ENCODE measurements around the gene GPX8. TPM values are rescaled to one million over a fixed set of nuclear protein-coding genes. Genes with fewer than 3 reads are reported as not detected.

GPX8 gene, protein sequence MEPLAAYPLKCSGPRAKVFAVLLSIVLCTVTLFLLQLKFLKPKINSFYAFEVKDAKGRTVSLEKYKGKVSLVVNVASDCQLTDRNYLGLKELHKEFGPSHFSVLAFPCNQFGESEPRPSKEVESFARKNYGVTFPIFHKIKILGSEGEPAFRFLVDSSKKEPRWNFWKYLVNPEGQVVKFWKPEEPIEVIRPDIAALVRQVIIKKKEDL
- polyA plus RNA-seq (2013): 78.1 and 79.4 TPM in 2 replicates

- H3K4me1 ChIP-seq (ENCODE audit: control insufficient read depth in 1 of 2, insufficient read depth in 2 of 2, low read length in 2 of 2): no peaks in the 10 kb centered on the region
- no peaks in the 10 kb centered on the region for H3K79me1 ChIP-seq (ENCODE audit: low read length)
- H3K18ac ChIP-seq (ENCODE audit: low read length): no peak within 1 kb of the TSS
- peaks cover 3 to 8% of the 10 kb centered on the region in 2 experiments for H3K36me3 ChIP-seq (ENCODE audit: control insufficient read depth in 1 of 2, insufficient read depth in 2 of 2, low read length in 2 of 2)
- H3K4ac ChIP-seq (ENCODE audit: low read depth, low read length): no peak within 1 kb of the TSS
- H3K23ac ChIP-seq (ENCODE audit: low read length): no peak within 1 kb of the TSS
- H3K27ac ChIP-seq (ENCODE audit: low read depth, low read length): peak within 1 kb of the TSS; percentile 55
- H4K12ac ChIP-seq (ENCODE audit: low read depth, low read length): no peak within 1 kb of the TSS
- H3K4me3 ChIP-seq (ENCODE audit: low read depth, low read length): no peak within 1 kb of the TSS
- H2AK5ac ChIP-seq (ENCODE audit: low read length): no peak within 1 kb of the TSS
- H3K9ac ChIP-seq (ENCODE audit: low read length): no peak within 1 kb of the TSS
- no peaks in the 10 kb centered on the region for H3K79me2 ChIP-seq (ENCODE audit: control insufficient read depth, insufficient read depth, low read length, poor library complexity)
- no peaks in the 10 kb centered on the region for H3K9me3 ChIP-seq (ENCODE audit: insufficient read depth, low read depth, low read length)
- H2BK120ac ChIP-seq (ENCODE audit: insufficient read depth, low read length, poor library complexity): no peak within 1 kb of the TSS
- H4K91ac ChIP-seq (ENCODE audit: low read depth, low read length): no peak within 1 kb of the TSS
- H3K27me3 ChIP-seq (ENCODE audit: insufficient read depth, low read length): no peaks in the 10 kb centered on the region
- H4K8ac ChIP-seq (ENCODE audit: low read depth, low read length): no peak within 1 kb of the TSS
- no CpG with 5 or more reads among the region's 10 CpGs for WGBS (ENCODE audit: extremely low coverage, insufficient coverage, insufficient read length)
- DNase-seq: peak; percentile 71 to 87
- peak within 1 kb of the TSS; percentile 59 for H3K4me2 ChIP-seq (ENCODE audit: low read length)
- no peak within 1 kb of the TSS for H2BK5ac ChIP-seq (ENCODE audit: low read depth, low read length, poor library complexity)
- H2AFZ ChIP-seq (ENCODE audit: insufficient read depth, low read length, poor library complexity): no peak within 1 kb of the TSS
- H3K14ac ChIP-seq (ENCODE audit: low read length): no peak within 1 kb of the TSS
- H2BK12ac ChIP-seq (ENCODE audit: low read length): no peak within 1 kb of the TSS
These were observed at the start of gene GPX8 for GRCh38 chr5:55159763-55160492. Gene GPX8 (plus strand): TSS chr5:55160171. CDS start chr5:55160193, 22 bp downstream.

GRCh38 chr5:55110217-55110616, 49.8 kb upstream of the GPX8 start:
- Histone ChIP-seq H2BK120ac (ENCODE audit: insufficient read depth, low read length, poor library complexity) (no peak overlapping the region), H3K27me3 (ENCODE audit: insufficient read depth, low read length) (no peaks in the 10 kb centered on the region), H3K4ac (ENCODE audit: low read depth, low read length) (no peak overlapping the region), H4K91ac (ENCODE audit: low read depth, low read length) (no peak overlapping the region), H3K4me2 (ENCODE audit: low read length) (no peak overlapping the region), H3K27ac (ENCODE audit: low read depth, low read length) (no peak overlapping the region), H4K12ac (ENCODE audit: low read depth, low read length) (no peak overlapping the region), H4K8ac (ENCODE audit: low read depth, low read length) (no peak overlapping the region), H3K18ac (ENCODE audit: low read length) (no peak overlapping the region), H3K79me2 (ENCODE audit: control insufficient read depth, insufficient read depth, low read length, poor library complexity) (no peaks in the 10 kb centered on the region), H3K4me3 (ENCODE audit: low read depth, low read length) (no peak overlapping the region), H2AK5ac (ENCODE audit: low read length) (no peak overlapping the region), H2BK5ac (ENCODE audit: low read depth, low read length, poor library complexity) (no peak overlapping the region), H2AFZ (ENCODE audit: insufficient read depth, low read length, poor library complexity) (no peak overlapping the region), H3K23ac (ENCODE audit: low read length) (no peak overlapping the region), H3K79me1 (ENCODE audit: low read length) (no peaks in the 10 kb centered on the region), H3K36me3 (ENCODE audit: control insufficient read depth in 1 of 2, insufficient read depth in 2 of 2, low read length in 2 of 2) (no peaks in the 10 kb centered on the region), H2BK12ac (ENCODE audit: low read length) (no peak overlapping the region), H3K9ac (ENCODE audit: low read length) (no peak overlapping the region), H3K14ac (ENCODE audit: low read length) (no peak overlapping the region), H3K9me3 (ENCODE audit: insufficient read depth, low read depth, low read length) (no peaks in the 10 kb centered on the region), H3K4me1 (ENCODE audit: control insufficient read depth in 1 of 2, insufficient read depth in 2 of 2, low read length in 2 of 2) (no peaks in the 10 kb centered on the region)
- WGBS (ENCODE audit: extremely low coverage, insufficient coverage, insufficient read length): no CpG with 5 or more reads among the region's 2 CpGs
- no peak for DNase-seq

DNA sequence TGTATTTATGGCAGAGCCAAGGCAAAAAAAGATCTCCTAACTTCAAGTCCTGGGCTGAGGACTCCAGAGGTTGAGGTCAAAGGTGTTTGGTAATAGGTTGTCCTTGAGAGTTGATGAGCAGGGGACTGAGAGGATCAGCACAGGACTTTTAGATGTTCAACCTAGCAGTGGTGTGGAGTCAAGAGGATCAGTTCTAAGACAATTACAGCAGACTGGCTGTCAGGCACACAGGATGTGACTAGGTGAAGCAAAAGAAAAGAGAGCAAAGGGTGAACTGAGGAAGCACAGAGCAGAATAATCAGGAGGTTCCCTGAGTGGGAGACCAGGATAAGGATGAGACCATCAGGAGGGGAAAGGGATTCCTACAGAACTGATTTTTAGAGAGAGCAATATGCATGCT, 46.6 kb upstream of the GPX8 start:
- H3K36me3 ChIP-seq (ENCODE audit: control insufficient read depth in 1 of 2, insufficient read depth in 2 of 2, low read length in 2 of 2): no peaks in the 10 kb centered on the region
- H3K27ac ChIP-seq (ENCODE audit: low read depth, low read length): no peak overlapping the region
- H2AFZ ChIP-seq (ENCODE audit: insufficient read depth, low read length, poor library complexity): no peak overlapping the region
- no peak overlapping the region for H3K4ac ChIP-seq (ENCODE audit: low read depth, low read length)
- H2BK12ac ChIP-seq (ENCODE audit: low read length): no peak overlapping the region
- no peaks in the 10 kb centered on the region for H3K4me1 ChIP-seq (ENCODE audit: control insufficient read depth in 1 of 2, insufficient read depth in 2 of 2, low read length in 2 of 2)
- H3K14ac ChIP-seq (ENCODE audit: low read length): no peak overlapping the region
- no peaks in the 10 kb centered on the region for H3K79me2 ChIP-seq (ENCODE audit: control insufficient read depth, insufficient read depth, low read length, poor library complexity)
- no peak overlapping the region for H4K12ac ChIP-seq (ENCODE audit: low read depth, low read length)
- H3K9me3 ChIP-seq (ENCODE audit: insufficient read depth, low read depth, low read length): peaks cover 1% of the 10 kb centered on the region
- no peak overlapping the region for H4K8ac ChIP-seq (ENCODE audit: low read depth, low read length)
- no peak overlapping the region for H2AK5ac ChIP-seq (ENCODE audit: low read length)
- no peaks in the 10 kb centered on the region for H3K27me3 ChIP-seq (ENCODE audit: insufficient read depth, low read length)
- no peak overlapping the region for H4K91ac ChIP-seq (ENCODE audit: low read depth, low read length)
- H3K79me1 ChIP-seq (ENCODE audit: low read length): no peaks in the 10 kb centered on the region
- no peak overlapping the region for H3K4me3 ChIP-seq (ENCODE audit: low read depth, low read length)
- no peak overlapping the region for H3K9ac ChIP-seq (ENCODE audit: low read length)
- H3K4me2 ChIP-seq (ENCODE audit: low read length): no peak overlapping the region
- H2BK120ac ChIP-seq (ENCODE audit: insufficient read depth, low read length, poor library complexity): no peak overlapping the region
- no peak overlapping the region for H3K23ac ChIP-seq (ENCODE audit: low read length)
- H2BK5ac ChIP-seq (ENCODE audit: low read depth, low read length, poor library complexity): no peak overlapping the region
- no peak overlapping the region for H3K18ac ChIP-seq (ENCODE audit: low read length)
- DNase-seq: no peak

DNA sequence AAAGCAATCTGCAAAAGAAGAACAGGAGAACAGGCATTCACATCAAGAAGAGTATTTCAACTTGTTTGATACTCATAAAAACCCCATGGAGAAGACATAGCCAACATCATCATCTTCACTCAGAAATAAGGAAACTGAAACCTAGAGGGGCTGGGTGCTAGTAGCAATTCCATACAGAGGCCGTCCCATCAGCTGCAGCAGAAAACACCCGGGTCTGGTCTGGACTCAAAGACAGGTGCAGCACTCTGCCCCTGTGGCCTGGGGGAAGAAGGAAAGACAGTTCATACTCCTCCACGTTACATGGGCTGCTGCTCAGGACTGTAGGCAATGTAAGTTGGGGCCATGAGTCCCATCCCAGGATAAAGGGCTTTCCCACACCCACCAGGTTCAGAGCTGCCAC, 45.9 kb upstream of the GPX8 start:
- no peaks in the 10 kb centered on the region for H3K36me3 ChIP-seq (ENCODE audit: control insufficient read depth in 1 of 2, insufficient read depth in 2 of 2, low read length in 2 of 2)
- H3K27ac ChIP-seq (ENCODE audit: low read depth, low read length): no peak overlapping the region
- H3K79me2 ChIP-seq (ENCODE audit: control insufficient read depth, insufficient read depth, low read length, poor library complexity): no peaks in the 10 kb centered on the region
- no peak overlapping the region for H3K4me3 ChIP-seq (ENCODE audit: low read depth, low read length)
- no peaks in the 10 kb centered on the region for H3K4me1 ChIP-seq (ENCODE audit: control insufficient read depth in 1 of 2, insufficient read depth in 2 of 2, low read length in 2 of 2)
- no peak overlapping the region for H2AK5ac ChIP-seq (ENCODE audit: low read length)
- no peaks in the 10 kb centered on the region for H3K79me1 ChIP-seq (ENCODE audit: low read length)
- H4K12ac ChIP-seq (ENCODE audit: low read depth, low read length): no peak overlapping the region
- H4K91ac ChIP-seq (ENCODE audit: low read depth, low read length): no peak overlapping the region
- no peaks in the 10 kb centered on the region for H3K27me3 ChIP-seq (ENCODE audit: insufficient read depth, low read length)
- no peak overlapping the region for H4K8ac ChIP-seq (ENCODE audit: low read depth, low read length)
- H2AFZ ChIP-seq (ENCODE audit: insufficient read depth, low read length, poor library complexity): no peak overlapping the region
- H2BK120ac ChIP-seq (ENCODE audit: insufficient read depth, low read length, poor library complexity): no peak overlapping the region
- peaks cover 1% of the 10 kb centered on the region for H3K9me3 ChIP-seq (ENCODE audit: insufficient read depth, low read depth, low read length)
- H2BK5ac ChIP-seq (ENCODE audit: low read depth, low read length, poor library complexity): no peak overlapping the region
- no peak overlapping the region for H3K23ac ChIP-seq (ENCODE audit: low read length)
- H2BK12ac ChIP-seq (ENCODE audit: low read length): no peak overlapping the region
- no peak overlapping the region for H3K9ac ChIP-seq (ENCODE audit: low read length)
- no CpG with 5 or more reads among the region's 3 CpGs for WGBS (ENCODE audit: extremely low coverage, insufficient coverage, insufficient read length)
- no peak overlapping the region for H3K4me2 ChIP-seq (ENCODE audit: low read length)
- H3K4ac ChIP-seq (ENCODE audit: low read depth, low read length): no peak overlapping the region
- H3K18ac ChIP-seq (ENCODE audit: low read length): no peak overlapping the region
- no peak overlapping the region for H3K14ac ChIP-seq (ENCODE audit: low read length)
- no peak for DNase-seq

Data from trophoblast cell (in vitro differentiated cells and primary cell).